GM18951 (cell line): ENCODE data around the gene MYL5.
"Not testable (repeated sequence)": the region's sequence is repeated elsewhere in the genome, so short reads cannot be mapped to it uniquely, and the experiment has no call there.

Experiments used
- POLR2A ChIP-seq: IDR thresholded peaks from 4 replicates; pipeline ENCODE4 v1.6.1; 2011; ENCODE audit warnings: mild to moderate bottlenecking; ENCODE audit not compliant: insufficient read length, insufficient read depth; ENCODE audit errors: extremely low read depth
- in situ Hi-C: fragments of 300-500 bp; cut with MboI; formaldehyde crosslinking; loops from one replicate; pipeline ENCODE4 v1.12.0; 2022; ENCODE audit warnings: low sequenced_read_pairs, mixed read lengths, inconsistent platforms; ENCODE audit not compliant: unreplicated experiment

MYL5 gene

GRCh38 chr4:703336-704197, 29.2 kb downstream of the MYL5 start:
- in situ Hi-C loops = no loop called here
- TF ChIP-seq POLR2A = no peak

DNA sequence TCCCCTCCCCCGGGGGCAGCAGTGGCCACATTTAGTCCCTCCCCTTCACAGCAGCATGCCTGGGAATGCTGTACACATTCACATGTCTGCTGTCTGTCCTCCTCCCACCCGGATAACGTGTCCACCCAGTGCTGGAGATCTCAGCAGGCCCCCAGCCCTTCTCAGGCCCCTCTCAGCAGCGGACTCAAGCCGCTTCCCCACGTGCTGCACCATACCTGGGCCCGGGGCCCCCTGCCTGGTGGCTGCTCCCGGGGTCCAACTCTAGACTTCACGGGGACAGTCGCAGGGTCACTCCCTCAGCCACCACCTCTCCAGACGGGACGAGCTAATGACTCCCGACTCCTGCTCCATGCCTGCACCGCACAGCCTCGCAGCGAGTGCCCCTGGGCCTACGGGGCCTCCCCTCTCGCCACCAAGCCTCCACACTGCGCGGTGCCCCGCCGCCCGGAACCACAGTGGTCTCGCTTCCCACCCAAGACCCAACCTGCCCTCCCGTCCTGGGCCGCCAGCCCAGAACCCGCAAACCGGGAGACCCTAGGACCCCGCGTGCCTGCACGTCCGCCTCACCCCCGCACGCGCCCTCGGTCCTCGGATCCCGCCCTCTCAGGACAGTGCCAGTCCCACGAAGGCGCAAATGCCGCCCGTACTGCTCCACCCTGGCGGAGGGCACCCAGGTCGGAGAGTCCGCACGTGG, 30.0 kb downstream of the MYL5 start:
- TF ChIP-seq POLR2A = no peak
- in situ Hi-C loops = no loop called here

GRCh38 chr4:704971-705277, 30.6 kb downstream of the MYL5 start:
- in situ Hi-C loops = no loop called here
- no peak for TF ChIP-seq POLR2A

- peak; percentile 75 for TF ChIP-seq POLR2A
- in situ Hi-C loops = no loop called here
Measured at GRCh38 chr4:705278-706082, 31.1 kb downstream of the MYL5 start, which contains the start of gene PCGF3. PCGF3 (plus strand) TSS chr4:705832; CDS start chr4:733681, 27,849 bp downstream.

GRCh38 chr4:706083-706633, 31.8 kb downstream of the MYL5 start:
- in situ Hi-C loops = not testable (repeated sequence)

- no peak for TF ChIP-seq POLR2A
- in situ Hi-C loops = no loop called here
Measured at GRCh38 chr4:706834-707598, 32.7 kb downstream of the MYL5 start.

- TF ChIP-seq POLR2A = no peak
- in situ Hi-C loops = no loop called here
Measured at GRCh38 chr4:707929-708630, 33.7 kb downstream of the MYL5 start.

DNA sequence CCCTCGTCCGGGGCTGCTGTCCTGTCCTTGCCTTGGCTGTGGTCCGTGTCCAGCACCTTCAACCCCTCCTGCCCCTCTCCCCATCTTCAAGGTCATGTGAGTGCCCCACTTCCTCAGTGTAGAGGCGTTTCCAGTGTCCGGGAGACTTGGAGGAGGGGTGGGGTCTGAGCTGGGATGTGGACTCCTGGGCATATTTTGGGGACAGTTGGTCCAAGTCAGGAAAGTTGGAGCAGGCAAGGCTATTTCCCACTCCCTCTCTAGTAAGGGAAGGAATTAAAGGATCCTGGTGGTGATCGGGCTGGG, 34.2 kb downstream of the MYL5 start:
- TF ChIP-seq POLR2A = no peak
- in situ Hi-C loops = no loop called here

- in situ Hi-C loops = no loop called here
- TF ChIP-seq POLR2A = no peak
Measured at GRCh38 chr4:709348-709747, 35.0 kb downstream of the MYL5 start.

DNA sequence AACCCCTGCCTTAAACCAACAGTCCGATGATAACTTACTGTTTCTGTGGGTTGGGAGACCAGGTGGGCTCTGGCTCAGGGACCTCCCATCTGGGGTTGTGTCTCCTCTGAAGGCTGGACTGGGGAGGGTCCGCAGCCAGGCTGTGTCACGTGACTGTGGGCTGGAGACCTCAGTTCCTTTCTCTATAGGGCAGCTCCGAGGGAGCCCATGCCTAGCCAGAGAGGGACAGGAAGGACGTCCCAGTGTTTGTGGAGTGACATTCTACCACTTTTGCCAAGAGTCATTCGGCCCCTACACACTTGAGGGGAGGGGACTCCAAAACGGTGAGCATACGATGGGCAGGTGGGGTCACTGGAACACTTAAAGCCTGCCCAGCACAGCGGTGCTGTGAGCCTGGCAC, 35.8 kb downstream of the MYL5 start:
- in situ Hi-C loops = no loop called here
- no peak for TF ChIP-seq POLR2A

DNA sequence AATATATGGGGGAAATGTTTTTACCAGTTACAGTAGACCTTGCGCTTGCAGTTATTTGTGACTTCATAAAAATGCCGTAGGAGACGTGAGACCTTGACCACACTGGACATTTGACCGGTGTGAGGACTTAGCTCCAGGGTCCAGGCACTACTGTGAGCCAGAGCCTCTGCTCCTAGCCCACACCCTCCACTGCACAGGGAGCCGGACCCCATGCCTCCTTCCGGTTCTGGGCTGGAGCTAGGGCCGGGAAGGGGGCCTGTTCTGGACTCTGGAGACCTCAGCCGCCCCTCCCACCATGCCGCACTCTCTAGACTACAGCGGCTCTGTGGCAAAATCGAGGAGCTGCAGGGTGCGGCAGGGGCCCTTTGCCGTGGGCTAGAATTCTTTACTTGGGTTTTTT, 36.6 kb downstream of the MYL5 start:
- in situ Hi-C loops = no loop called here
- no peak for TF ChIP-seq POLR2A

DNA sequence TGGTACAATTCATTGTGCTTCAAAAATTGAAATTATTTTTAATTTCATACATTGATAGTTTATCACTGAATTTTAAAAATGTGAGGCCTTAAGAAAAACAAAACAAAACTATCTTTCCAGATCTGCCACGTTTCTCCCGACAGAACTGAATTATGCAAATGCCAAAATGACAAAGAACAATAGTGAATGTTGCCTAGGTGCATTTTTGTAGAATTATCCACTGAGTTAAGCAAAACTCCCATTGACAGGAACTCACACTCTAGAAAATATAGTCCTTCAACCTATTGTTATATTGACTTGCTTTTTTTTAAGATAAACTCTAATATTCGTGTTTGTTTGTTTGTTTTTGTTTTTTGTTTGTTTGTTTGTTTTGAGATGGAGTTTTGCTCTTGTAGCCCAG, 37.8 kb downstream of the MYL5 start:
- in situ Hi-C loops = no loop called here
- no peak for TF ChIP-seq POLR2A

DNA sequence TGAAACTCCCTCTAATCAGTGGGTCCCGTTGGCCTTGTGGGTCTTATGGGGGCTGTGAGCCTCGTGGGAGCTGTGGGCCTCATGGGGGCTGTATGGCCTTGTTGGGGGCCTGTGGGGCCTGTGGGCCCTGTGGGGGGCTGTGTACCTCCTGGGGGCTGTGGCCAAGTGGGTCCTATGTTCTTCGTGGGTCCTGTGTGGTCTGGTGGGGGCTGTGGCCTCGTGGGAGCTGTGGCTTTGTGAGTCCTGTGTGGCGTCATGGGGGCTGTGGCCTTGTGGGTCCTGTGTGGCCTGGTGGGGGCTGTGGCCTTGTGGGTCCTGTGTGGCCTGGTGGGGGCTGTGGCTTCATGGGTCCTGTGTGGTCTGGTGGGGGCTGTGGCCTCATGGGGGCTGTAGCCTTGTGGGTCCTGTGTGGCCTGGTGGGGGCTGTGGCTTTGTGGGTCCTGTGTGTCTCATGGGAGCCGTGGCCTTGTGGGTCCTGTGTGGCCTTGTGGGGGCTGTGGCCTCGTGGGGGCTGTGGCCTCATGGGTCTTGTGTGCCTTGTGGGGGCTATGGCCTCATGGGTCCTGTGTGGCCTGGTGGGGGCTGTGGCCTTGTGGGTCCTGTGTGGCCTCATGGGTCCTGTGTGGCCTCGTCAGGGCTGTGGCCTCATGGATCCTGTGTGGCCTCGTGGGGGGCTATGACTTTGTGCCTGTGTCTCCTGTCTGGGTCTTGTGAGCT, 38.7 kb downstream of the MYL5 start:
- in situ Hi-C loops = no loop called here
- no peak for TF ChIP-seq POLR2A
